Smooth muscle cell of the brain vasculature (primary cell): ENCODE measurements around the gene KCTD6.
"Not testable (repeated sequence)": the region's sequence is repeated elsewhere in the genome, so short reads cannot be mapped to it uniquely, and the experiment has no call there.

ENCODE experiments used
- DNase-seq: peaks from one replicate; pipeline ENCODE4 v3.0.0-alpha.2; 2012; ENCODE audit warnings: low read depth, low spot score

The KCTD6 gene

DNA sequence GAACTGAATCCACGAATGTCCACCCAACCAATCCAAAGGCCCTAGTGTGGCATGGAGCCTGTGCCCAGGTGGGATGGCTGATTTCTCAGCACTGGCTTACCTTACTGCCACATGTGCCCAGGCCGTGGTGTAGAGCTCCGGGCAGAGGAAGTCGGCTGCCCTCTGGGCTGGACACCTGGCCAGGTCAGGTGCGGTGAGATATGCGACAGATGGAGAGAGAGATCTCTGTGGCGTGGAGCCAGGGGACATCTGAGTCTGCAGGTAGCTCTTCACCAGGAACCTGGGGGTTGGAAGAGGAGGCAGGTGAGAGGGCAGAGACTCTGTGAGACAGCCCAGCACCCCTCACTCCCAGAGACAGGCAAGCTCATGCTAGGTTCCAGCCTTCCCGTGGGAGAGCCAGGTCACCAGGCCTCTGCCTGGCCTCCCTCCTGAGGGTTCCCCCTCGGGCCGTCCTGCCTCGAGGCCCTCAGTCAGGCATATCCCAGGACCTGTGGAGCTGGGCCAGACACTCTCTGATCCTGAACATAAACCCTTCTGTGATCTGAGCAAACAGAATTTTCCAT is 32.5 kb downstream of the KCTD6 start:
- DNase-seq, result no peak

DNA sequence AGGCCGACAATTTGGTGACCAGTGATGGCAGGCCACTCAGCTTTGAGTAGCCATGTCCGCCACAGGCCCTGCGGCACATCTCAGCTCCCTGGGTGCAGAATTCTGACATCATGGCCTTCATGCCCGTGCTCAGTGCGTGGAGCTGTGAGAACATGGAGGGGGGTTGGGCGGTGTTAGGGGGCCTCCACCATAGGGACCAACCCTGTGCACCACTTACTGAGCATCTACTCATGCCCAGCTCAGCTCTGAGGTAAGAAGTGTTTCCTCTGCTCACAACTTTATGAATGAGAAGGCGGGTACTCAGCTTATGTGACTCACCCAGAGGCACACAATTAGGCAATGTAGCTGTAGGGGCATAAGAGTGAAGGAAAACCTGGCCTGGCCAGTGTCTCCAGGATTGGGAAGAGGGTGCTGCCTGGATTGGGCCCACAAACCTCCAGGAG is 34.6 kb downstream of the KCTD6 start:
- no peak for DNase-seq

GRCh38 chr3:58527440-58527839 is 35.5 kb downstream of the KCTD6 start:
- not testable (repeated sequence) for DNase-seq

GRCh38 chr3:58528629-58529028 is 36.7 kb downstream of the KCTD6 start:
- no peak for DNase-seq

DNA sequence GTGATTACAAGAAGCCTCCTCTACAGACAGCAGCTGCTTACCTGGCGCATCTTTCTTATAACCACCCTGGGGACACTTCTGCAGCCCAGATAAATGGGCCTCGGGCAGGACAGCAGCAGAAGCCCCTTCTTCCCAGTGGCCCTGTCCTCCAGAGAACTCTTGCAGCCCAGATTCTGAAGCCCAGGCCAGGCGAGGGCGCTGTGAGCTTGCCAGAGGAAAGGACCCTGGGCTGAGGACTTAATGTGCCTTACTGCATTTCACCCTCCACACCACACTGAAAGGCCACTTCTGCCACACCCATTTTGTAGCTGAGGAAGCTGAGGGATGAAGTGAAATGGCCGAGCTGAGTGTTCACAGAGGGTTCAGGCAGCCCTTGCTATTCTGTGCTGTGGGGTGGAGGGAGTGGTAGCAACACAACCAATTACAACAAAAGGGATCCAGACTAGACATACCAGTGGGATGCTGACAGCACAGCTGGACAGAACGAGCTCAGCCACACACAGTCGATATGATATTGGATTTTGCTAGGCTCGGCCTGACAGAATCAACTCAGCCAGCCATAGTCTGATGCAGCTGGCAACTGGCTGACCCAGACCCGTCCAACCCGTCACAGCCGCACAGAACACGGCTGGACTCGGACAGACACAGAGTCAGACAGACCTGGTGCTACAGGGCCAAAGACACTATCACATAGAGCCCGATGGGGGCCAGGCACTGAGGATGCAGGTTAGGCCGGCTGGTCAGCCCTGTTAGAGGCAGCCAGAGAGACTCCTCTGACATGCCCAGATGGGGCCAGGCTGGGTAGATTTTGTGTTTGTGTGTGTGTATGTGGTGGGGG is 37.8 kb downstream of the KCTD6 start:
- DNase-seq, result no peak

DNA sequence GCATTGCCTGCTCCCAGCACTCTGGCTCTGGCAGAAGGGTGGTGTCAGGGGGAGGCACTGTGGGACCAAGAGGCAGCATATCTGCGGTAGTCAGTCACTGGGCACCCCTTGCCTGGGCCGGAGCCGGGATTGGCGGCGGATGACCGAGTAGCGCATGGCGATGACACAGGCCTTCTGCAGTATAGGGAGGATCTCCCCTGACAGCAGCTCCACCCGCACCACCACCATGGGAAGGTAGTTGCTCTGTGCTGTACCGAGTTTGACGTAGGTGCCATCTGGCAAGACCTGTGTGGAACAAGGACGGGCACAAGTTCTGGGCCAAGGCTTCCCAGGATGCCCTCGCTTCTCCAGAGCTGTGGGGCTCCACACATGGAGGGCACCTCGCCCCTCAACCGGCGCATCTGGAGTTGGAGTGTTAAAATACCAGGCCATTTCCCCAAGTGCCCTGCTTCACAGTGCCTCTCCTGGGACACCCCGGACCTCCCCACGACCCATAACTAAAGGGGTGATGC is 38.5 kb downstream of the KCTD6 start:
- DNase-seq, result no peak

DNA sequence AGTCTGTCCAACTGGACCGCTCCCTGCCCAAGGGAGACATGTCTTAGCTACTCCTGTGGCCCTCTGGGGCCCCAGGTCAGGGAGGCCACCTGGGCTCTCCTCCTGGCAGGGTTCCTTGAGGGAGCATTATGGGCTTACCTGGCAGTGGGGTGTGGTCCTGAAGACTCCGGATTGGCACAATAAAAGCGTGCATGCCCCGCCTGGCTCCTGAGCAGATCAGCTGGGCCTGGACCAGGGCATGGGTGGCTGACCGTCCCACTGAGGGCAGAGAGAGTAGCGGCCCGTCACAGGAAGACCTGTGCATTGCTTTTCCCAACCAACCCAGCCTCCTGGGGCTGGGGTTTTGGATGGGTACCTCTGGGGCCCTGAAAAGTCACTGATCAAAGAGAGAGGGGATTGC is 39.7 kb downstream of the KCTD6 start:
- DNase-seq, result no peak

- DNase-seq, result no peak
Observed at GRCh38 chr3:58531956-58532355, 40.1 kb downstream of the KCTD6 start.

- DNase-seq, result no peak
Observed at GRCh38 chr3:58532794-58533220, 40.9 kb downstream of the KCTD6 start.

GRCh38 chr3:58534592-58535494 is 42.9 kb downstream of the KCTD6 start:
- DNase-seq, result no peak

DNA sequence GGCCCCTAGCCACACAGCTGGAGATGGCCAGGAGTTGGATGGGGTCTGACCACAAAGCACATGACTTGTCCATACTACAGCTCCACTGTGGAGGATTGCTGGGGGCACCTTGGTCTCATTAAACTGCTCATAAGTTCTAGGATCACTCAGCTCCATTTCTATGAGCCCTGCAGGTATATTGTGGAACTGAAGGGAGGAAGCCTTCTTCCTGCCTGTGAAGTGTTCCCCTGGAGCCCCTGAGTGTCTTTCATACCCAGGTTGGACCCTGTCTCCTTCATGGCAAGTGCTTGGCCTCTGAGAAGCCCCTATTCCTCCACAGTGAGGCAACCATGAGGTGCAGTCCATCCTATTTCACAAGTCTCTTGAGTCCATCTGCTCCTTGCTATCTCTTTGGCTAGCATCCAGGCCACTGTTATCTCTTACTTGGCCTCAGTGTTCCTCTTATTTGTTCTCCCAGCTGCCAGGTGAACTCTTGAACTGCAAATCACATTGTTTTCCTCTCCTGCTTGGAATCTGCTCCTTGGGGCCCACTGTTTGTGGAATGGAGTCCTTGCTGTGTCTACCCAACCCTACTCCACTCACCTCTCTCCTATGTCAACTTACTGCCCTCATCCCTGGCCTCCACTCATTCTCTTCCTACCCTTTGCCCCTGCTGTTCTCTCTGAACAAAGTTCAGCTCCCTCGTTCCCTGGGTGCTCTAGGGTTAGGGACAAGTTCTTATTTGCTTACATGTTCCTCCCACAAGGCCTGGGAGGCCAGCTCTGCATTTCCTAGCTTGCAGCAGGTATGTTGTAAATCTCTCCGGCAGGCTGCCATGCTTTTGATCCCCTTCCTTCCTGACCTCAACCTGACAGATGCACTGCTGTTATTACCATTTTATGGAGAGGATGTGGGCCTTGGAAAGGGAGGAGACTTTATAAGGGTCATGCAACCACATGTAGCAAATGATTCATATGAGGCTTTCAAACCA is 43.9 kb downstream of the KCTD6 start:
- DNase-seq, result no peak

DNA sequence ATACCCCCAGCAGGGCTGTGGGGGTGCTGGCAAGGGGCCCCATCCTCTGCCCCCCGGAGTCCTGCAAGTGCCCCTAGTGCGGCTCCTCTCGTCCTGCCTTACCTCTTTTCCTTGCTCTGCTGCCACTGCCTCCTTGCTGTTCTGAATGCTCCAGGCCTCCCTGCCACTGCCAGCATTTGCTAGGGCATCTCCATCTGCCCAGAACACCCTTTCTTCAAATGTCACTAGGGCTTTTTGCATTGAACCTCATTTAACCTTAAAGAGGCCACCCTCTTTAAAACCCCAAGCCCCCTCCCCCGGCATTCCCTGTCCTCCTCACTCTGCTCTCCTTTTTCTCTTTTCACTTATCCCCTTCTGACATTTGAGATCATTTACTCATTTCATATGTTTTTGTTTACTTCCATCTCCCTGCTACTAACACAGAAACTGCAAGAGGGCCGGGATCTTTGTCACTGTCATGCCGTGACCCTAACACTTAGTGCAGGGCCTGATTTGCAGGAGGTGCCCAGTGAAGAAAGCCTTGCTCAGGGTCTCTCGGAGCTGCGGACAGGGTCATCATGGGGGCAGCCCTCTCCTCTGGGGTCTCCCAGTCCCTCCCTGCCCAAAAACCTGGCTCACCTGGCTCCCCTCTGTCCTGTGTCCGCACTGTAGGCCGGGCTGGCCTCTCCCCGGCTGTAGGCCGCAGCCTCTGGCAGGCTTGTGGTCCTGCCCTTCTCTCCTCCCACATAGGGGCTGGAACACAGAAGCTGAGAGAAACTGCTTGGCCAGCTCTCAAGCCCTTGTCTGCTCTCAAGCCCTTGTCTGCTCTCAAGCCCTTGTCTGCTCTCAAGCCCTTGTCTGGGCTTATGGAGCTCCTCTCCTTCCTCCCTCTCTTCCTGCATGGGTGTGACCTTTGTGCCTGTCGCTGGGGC is 44.9 kb downstream of the KCTD6 start, which contains the start of gene ACOX2:
ACOX2 (minus strand) TSS at position 690 of the 911 bp plus-strand sequence. CDS start 2,084 bp downstream, outside the sequence.
- no peak for DNase-seq

GRCh38 chr3:58537412-58538301 is 45.8 kb downstream of the KCTD6 start:
- no peak for DNase-seq

- no peak for DNase-seq
Observed at GRCh38 chr3:58539626-58540025, 47.7 kb downstream of the KCTD6 start.

GRCh38 chr3:58540176-58540858 is 48.4 kb downstream of the KCTD6 start:
- DNase-seq, result no peak

GRCh38 chr3:58544541-58544940 is 52.6 kb downstream of the KCTD6 start:
- no peak for DNase-seq

- no peak for DNase-seq
Observed at GRCh38 chr3:58551636-58552180, 59.8 kb downstream of the KCTD6 start.
